Pancreas (tissue), 10 donors: Measurements from ENCODE around the gene CDKAL1. TPM values are rescaled to one million over a fixed set of nuclear protein-coding genes. Genes with fewer than 3 reads are reported as not detected.
A peak's percentile ranks its signal among the peaks of the same experiment; 100 is the strongest.
"Not testable (repeated sequence)": the region's sequence is repeated elsewhere in the genome, so short reads cannot be mapped to it uniquely, and the experiment has no call there.

Source experiments
- ATAC-seq, 4 donors: fragments of 200-7000 bp; cut with Tn5 transposase; one replicate each; pipeline versions ENCODE4 v1.8.0 to v1.9.1; 2020; ENCODE audit warnings: mild to moderate bottlenecking in 4 of 4, moderate library complexity in 4 of 4
- DNase-seq, 6 donors: peaks; one replicate each; pipeline ENCODE4 v3.0.0-alpha.2; 2020
- FAIRE-seq: peaks from 2 replicates; lab custom pipeline; 2012; peaks lifted over from hg19 to GRCh38; lab: Jason Lieb, UNC
- H3K27ac ChIP-seq, 4 donors: fragments of 200-600 bp; sonication (generic); 1 replicate in 3 of 4; 2 replicates in 1 of 4; pipeline versions ENCODE4 v1.5.0 to v1.8.0; 2020
- H3K27me3 ChIP-seq, 4 donors: fragments of 200-600 bp; one replicate each; pipeline ENCODE4 v1.8.0; 2021
- H3K36me3 ChIP-seq, 3 donors: fragments of 200-600 bp; sonication (generic) in 1 of 3; one replicate each; pipeline versions ENCODE4 v1.5.0 to v1.8.0; 2020 to 2021
- H3K4me1 ChIP-seq, 3 donors: fragments of 200-600 bp; one replicate each; pipeline ENCODE4 v1.8.0; 2021
- H3K4me3 ChIP-seq, 4 donors: fragments of 200-600 bp; sonication (generic) in 2 of 4; one replicate each; pipeline versions ENCODE4 v1.5.0 to v1.8.0; 2020 to 2021
- H3K9me3 ChIP-seq, 4 donors: fragments of 200-600 bp; one replicate each; pipeline ENCODE4 v1.8.0; 2021
- WGBS, 2 donors: extraction: QIAGEN DNeasy Blood & Tissue Kit; methylation state at CpG; one replicate each; pipeline ENCODE4 v1.1.7; 2013; 5-methylcytosine and 5-hydroxymethylcytosine counted together
- intact Hi-C, 3 donors: fragments of 100-400 bp; cut with DNase I; formaldehyde crosslinking; loops; one replicate each; pipeline versions ENCODE4 v1.11.1 to v1.14.2; 2022
- polyA plus RNA-seq, 2 donors: library from polyadenylated mRNA; stranded (reverse); fragments of 200-250 nt; gene quantifications; one replicate each; pipeline ENCODE4 v1.2.3, GENCODE V29; 2013
- total RNA-seq, 6 donors: library from RNA; stranded (reverse); fragmentation: NEBNext Ultra II Directional in 4 of 6; extraction: Animal tissue kit (Norgen Biotek cat#: 25700) in 4 of 6; gene quantifications; one replicate each; pipeline versions ENCODE4 v1.2.1 to v1.2.4, GENCODE V29; 2021 to 2023
- TF ChIP-seq, protein P1 (sequence below), 4 donors: fragments of 200-600 bp; sonication (generic) in 3 of 4; IDR thresholded peaks; one replicate each; pipeline versions ENCODE4 v1.5.0 to v1.8.0; 2021; ENCODE audit warnings: antibody characterized with exemption in 4 of 4
- donor health status: healthy with polysubstance abuse.
- donor health status: DM: no; HTN: no; CAD: no; lungs with moderate emphysema.
- donor health status: DM: no; HTN: no; CAD: no.
- donor health status: control.
- donor health status: control.
- donor health status: Bipolar disorder and iron deficiency.
- donor health status: DM: yes; HTN: yes; CAD: no.
- donor health status: DM: no; HTN: no; CAD: no.
- donor health status: DM: no; HTN: no; CAD: no.
- donor health status: DM: yes; HTN: yes; CAD: no.

The CDKAL1 gene
- total and polyA plus RNA-seq, 8 donors: 3.3 to 11.7 (median 8.2) TPM

- Histone ChIP-seq H3K27me3 (no peaks in the 10 kb centered on the region), H3K4me3 (no peak overlapping the region), H3K9me3 (no peaks in the 10 kb centered on the region), H3K4me1 (no peaks in the 10 kb centered on the region), H3K36me3 (no peaks in the 10 kb centered on the region), H3K27ac (no peak overlapping the region)
- DNase-seq (no peak), FAIRE-seq (no peak), ATAC-seq (peak in 1 of 4 donors; percentile 51)
- TF ChIP-seq, protein P1, sequence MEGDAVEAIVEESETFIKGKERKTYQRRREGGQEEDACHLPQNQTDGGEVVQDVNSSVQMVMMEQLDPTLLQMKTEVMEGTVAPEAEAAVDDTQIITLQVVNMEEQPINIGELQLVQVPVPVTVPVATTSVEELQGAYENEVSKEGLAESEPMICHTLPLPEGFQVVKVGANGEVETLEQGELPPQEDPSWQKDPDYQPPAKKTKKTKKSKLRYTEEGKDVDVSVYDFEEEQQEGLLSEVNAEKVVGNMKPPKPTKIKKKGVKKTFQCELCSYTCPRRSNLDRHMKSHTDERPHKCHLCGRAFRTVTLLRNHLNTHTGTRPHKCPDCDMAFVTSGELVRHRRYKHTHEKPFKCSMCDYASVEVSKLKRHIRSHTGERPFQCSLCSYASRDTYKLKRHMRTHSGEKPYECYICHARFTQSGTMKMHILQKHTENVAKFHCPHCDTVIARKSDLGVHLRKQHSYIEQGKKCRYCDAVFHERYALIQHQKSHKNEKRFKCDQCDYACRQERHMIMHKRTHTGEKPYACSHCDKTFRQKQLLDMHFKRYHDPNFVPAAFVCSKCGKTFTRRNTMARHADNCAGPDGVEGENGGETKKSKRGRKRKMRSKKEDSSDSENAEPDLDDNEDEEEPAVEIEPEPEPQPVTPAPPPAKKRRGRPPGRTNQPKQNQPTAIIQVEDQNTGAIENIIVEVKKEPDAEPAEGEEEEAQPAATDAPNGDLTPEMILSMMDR (IDR thresholded peaks at IDR 0.05): no peak
- WGBS, 2 donors: 77 to 81% methylated on average over 4 of the region's 4 CpGs
- intact Hi-C loops: no loop called here
Measured at GRCh38 chr6:20642441-20642840, 108.2 kb downstream of the CDKAL1 start.

- 74 to 96% methylated on average over 5 of the region's 5 CpGs for WGBS, 2 donors
- intact Hi-C loops: no loop called here
- H3K27ac ChIP-seq: no peak overlapping the region
- DNase-seq (no peak), ATAC-seq (no peak), FAIRE-seq (no peak)
- peaks cover 0 to 6% (median 0%) of the 10 kb centered on the region in 3 donors for H3K4me1 ChIP-seq
- TF ChIP-seq, protein P1 (IDR thresholded peaks at IDR 0.05): no peak
- no peaks in the 10 kb centered on the region for H3K27me3 ChIP-seq
- H3K9me3 ChIP-seq: no peaks in the 10 kb centered on the region
- H3K4me3 ChIP-seq: no peak overlapping the region
- H3K36me3 ChIP-seq: no peaks in the 10 kb centered on the region
Measured at GRCh38 chr6:20644667-20645370, 110.6 kb downstream of the CDKAL1 start.

GRCh38 chr6:20645572-20645971 lies 111.3 kb downstream of the CDKAL1 start:
- ATAC-seq, H3K4me3 ChIP-seq, H3K27me3 ChIP-seq, FAIRE-seq, H3K4me1 ChIP-seq, H3K36me3 ChIP-seq, H3K27ac ChIP-seq, H3K9me3 ChIP-seq, DNase-seq, intact Hi-C loops: not testable (repeated sequence)
- 80 to 82% methylated on average over 6 of the region's 6 CpGs for WGBS, 2 donors

DNA sequence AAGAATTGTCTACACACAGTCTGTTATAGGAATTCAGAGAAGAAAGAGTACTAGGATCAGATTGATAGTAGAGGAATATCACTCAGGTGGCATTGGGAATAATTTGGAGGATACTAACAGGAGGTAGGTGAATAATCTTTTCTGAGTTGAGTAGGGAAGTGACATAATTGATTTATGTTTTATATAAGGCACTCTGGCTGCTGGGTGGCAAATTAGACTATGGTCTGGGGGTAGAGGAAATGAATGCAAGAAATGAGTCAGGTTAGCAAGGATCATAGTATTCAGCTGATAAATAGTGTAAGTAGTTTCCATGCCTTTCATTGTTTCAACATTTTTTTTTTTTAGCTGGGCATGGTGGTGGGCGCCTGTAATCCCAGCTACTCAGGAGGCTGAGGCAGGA lies 113.3 kb downstream of the CDKAL1 start:
- Histone ChIP-seq H3K27ac (no peak overlapping the region), H3K4me3 (no peak overlapping the region), H3K27me3 (no peaks in the 10 kb centered on the region), H3K9me3 (no peaks in the 10 kb centered on the region), H3K4me1 (peaks cover 0 to 6% (median 0%) of the 10 kb centered on the region in 3 donors), H3K36me3 (no peaks in the 10 kb centered on the region)
- WGBS, 2 donors: 100% methylated on average over 1 of the region's 1 CpG
- intact Hi-C loops: no loop called here
- FAIRE-seq (no peak), DNase-seq (no peak), ATAC-seq (no peak)
- TF ChIP-seq, protein P1 (IDR thresholded peaks at IDR 0.05): no peak

- WGBS, 2 donors: 83 to 95% methylated on average over 7 of the region's 7 CpGs
- FAIRE-seq, H3K4me3 ChIP-seq, H3K9me3 ChIP-seq, ATAC-seq, DNase-seq, H3K36me3 ChIP-seq, intact Hi-C loops, H3K27me3 ChIP-seq, H3K27ac ChIP-seq: not testable (repeated sequence)
- peaks cover 0 to 13% (median 0%) of the 10 kb centered on the region in 3 donors for H3K4me1 ChIP-seq
Measured at GRCh38 chr6:20649696-20650470, 115.6 kb downstream of the CDKAL1 start.
